ENCODE data around the gene PPFIBP1.
"Not testable (repeated sequence)": the region's sequence is repeated elsewhere in the genome, so short reads cannot be mapped to it uniquely, and the experiment has no call there.

Gene PPFIBP1

DNA sequence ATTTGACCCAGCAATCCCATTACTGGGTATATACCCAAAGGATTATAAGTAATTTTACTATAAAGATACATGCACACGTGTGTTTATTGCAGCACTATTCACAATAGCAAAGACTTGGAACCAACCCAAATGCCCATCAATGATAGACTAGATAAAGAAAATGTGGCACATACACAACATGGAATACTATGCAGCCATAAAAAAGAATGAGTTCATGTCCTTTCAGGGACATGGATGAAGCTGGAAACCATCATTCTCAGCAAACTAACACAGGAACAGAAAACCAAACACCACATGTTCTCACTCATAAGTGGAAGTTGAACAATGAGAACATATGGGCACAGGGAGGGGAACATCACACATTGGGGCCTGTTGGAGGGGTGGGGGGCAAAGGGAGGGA is 20.9 kb downstream of the PPFIBP1 start:
- DNase-seq, result not testable (repeated sequence)

- no peak for DNase-seq
These were observed 21.7 kb downstream of the PPFIBP1 start for GRCh38 chr12:27545665-27546064.

DNA sequence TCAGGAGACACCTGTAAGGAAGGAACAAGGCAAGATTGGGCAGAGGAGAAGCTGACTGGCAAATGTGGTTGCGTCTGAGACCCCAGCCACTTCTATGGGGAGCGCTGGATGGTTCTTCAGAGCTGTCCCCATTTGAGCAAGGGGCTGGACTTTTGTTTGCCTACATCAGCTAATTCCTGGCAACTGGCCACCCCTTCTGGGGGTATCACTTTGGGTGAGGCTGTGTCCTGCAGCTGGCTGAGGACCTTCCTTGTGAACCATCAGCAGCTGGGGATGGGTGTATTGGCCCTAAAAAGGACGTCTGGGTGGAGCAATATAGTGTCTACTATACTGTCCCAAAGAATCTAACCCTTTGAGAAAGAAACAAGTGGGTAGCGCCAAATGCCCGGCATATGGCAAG is 23.6 kb downstream of the PPFIBP1 start:
- no peak for DNase-seq

DNA sequence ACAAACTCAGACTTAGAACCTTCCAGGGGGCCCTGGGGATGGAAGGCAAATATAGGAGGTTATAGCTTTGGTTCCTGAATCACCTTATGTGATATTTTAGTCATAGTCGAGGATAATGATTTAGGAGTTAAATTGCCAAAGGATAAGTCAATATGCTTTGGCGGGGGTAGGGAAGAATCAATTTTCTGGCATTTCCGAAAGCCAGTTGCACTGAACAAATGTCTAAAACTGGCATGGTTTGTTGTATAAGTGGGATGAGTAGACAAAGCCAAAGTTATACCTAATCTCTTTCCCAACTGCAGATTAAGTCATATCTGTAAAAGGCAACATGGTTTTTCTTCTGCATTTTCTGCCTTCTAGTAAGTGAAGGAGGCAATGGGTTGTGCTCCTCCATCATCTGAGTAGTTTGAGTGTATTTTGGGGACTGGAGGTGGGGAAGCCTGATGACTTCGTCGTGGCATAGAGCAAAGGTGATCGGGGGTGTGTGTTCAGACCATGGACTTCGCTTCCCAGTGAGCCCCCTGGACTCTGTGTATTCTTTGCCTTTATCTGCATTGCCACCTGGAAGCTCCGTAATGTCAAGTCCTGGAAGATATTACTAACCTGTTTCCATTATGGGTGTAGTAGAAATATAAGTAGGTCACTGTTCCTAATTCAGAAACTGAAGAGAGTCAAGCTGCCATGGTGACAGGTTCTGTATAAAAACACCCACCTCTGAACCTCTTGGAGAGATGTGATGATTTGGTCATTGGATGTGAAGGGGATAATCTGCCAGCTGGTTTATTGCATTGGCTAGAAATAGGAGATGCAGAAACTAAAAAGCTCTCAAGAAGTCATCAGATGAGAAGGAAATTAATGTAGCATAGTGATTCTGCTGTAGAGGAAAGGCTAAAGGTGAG is 24.5 kb downstream of the PPFIBP1 start:
- DNase-seq, result no peak

DNA sequence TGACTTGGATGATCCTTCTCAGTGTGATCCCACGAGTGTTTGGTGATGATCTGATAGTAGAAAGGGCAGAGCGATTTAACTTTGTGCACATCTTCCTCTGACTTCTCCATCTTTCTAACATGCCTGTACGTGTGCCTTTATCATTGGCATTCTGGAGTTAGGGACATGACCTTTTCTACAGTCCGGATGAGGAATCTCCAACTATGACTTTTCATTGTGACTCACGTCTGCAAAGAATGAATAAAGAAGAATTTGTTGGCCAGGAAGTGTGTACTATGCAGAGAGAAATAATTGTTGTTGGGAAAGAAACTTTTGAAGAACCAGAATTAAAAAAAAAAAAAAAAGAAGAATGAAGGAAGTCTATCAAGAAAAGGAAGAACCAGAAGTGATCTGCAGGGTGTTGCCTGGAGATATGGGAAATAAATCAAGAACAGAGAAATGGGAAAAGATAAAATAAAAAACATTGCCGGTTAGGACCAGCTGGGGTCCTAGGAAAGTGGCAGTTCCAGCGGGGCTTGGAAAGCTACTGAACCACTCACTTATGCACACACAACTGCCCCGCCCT is 25.3 kb downstream of the PPFIBP1 start:
- no peak for DNase-seq

DNA sequence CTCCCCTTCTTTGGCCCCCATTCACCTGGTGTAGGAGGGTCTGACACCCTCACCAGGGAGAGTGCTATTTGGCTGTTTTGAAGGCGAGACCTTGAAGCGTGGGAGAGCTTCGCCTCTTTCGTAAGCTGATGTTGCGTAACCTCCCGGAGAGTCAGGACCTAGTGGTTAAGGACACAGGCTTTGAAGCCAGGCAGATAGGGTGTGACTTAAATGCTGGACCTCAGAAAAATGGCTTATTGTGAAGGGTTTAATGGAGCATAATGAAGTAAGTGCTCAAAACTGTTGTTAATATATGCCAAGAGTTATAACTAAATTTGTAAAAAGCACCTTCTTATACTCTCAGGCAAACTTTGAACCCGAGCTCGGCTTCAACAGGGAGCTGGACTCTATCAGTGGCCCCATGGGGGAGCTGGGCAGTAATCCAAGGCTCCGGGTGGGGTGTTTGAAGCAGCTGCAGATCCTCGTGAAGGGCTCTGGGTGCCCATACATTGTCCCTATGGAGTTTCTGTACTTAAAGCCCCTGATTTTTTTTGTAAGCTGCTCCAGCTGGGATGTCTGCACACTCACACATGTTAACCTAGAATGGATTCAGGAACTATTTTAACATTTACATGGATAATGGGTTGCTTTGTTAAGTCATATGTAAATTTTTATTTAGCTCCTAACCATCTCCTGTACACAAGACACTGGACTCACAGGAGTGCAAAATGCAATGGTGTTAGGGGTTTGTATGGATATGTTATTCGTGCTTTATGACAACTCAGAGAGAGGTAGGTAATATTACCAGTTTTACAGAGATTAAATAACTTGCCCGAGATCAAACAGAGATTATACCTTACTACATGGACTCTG is 26.0 kb downstream of the PPFIBP1 start:
- DNase-seq, result peak; percentile 25

DNA sequence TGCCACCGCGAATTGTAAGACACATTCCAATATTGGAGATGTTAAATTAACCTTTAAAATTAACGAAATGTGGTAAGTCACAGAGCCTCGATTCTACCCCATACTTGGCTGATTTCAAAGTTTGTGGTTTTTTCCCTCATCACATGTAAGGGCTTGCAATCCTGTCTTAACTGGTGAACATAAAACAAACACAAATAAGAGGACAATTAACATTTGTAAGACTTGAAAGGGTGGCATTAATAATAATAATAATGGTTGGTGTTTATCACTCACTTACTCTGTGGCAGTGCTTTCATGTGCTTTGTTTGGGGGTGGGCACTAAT is 26.6 kb downstream of the PPFIBP1 start:
- DNase-seq, result no peak

DNA sequence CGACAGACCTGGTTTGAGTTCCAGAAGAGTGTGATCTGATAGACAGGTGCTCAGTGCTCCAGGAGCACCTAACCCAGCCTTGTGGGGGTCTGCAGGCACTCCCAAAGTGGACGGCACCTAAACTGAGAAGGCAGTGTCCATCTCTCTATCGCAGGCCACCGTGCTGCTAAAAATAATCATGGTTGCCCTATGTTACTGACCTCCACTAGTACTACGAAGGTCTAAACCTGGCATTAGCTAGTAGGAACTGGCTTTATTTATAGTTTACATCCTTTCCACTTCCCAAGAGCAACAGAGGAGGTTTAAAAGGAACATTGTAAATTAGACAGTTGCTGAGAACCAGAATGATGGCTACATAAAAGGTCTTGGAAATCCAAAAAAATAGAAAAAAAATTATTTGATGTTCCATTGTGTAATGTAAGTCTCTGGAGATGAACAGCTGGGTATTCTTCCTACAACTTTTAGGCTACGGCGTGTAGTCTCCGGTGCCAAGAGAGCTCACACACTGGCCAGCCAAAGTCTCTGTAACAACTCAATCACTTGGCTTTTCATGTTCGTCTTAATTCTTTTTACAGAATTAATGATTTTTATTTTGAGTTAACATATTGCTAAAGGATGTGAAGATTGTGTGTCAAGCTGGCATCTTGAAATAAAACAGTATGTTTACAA is 27.3 kb downstream of the PPFIBP1 start:
- no peak for DNase-seq

DNA sequence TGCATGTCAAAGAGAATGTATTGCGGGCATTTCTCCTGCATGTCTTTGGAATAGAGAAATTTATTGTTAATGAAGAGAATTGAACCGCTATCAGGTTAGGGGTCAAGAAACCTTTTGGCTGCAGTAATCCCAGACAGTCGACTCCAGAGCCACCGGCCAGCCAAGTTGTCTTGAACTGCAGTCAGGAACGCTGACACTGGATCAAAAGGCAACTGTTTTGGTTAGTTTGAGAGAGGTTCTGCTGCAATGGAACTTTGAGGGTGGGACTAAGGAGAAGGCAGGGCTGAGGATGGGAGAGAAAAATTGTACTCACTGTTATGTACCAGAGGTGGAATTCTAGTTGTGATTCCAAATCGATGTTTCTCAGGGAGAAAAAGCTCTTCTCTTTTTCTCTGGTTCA is 28.2 kb downstream of the PPFIBP1 start:
- no peak for DNase-seq

DNA sequence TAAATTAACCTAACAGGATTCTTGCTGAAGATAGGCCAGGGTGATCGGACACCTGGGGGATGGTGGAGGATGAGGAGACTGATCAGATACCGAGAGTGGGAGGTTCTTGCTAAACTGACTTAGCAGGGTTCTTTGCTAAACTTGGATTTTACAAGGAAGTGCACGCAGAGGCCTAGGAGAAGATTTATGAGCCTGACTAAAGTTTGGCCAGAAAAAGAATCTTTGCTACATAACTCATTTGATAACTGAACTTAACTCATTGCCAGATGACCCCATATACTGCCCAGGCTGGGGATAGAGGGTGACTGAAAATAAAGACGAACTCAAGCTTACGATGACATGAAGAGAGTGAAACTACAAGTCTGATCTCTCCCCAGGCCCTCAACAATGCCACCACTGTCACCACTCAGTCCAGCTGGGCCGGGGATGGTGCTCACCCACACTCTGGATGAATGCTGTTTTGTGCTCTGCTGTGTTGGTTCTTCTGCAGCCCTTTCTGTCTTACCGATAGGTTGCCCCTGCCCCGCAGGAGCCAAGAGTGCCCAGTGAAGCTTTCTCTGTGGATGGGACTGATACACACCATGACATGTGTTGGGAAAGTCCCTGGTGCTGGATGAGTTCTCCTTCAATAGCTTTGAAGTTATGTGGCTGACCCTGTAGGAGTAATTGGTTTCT is 29.0 kb downstream of the PPFIBP1 start:
- DNase-seq, result peak; percentile 30

DNA sequence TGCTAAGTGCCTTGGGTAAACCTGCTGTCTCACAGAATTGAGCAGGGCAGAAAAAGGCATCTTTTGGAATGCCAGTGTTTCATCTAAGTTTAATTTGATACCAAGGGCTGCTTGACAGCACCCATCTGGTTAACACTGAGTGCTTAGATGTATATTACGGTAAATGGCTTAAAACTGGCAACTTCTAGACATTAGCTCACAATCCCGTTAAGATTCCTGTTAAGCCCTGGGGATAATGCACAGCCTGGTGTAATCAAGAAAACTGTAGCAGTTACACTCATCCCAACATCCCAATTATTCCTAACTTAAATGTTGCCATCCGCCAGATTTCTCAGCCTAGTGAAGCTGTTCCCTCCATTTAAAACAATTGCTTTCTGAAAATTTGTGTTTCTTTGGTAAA is 29.9 kb downstream of the PPFIBP1 start:
- peak; percentile 97 for DNase-seq

DNA sequence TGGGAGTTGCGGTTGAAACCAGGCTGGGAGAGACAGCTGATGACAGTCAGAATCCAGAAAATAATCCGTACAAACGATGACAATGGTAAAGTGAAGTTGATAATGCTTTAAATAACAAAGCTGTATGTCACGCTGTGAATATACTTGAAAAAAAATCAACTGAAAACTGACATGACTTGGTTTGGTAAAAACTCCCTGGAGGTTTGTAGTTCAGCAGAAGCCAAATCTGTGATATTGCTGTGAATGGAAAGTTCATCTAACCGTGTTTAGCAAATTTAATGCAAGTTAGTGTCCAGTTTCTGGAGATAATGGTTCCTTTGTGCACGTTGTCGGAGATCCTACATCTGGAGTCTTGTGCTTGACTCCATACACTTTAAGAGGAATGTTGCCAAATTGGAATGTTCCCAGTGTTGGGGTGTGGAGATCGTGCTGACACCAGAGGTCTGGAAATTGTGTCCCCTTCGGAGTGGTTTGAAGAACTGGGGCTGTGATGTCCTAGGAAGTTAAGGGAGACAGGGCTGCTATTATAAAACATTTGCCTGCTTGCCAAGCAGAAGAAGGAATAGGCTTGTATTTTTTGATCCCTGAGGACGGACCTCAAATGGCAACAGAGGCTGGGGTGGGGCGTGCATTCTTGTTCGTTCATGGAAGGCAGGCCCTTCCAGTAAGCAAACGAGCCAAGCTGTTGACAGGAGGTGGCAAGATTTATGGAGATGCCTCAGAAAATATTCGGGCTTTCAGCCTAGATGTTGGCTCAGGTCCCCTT is 30.6 kb downstream of the PPFIBP1 start:
- DNase-seq, result peak; percentile 78

GRCh38 chr12:27555361-27555760 is 31.4 kb downstream of the PPFIBP1 start:
- no peak for DNase-seq

GRCh38 chr12:27555925-27556778 is 32.1 kb downstream of the PPFIBP1 start:
- no peak for DNase-seq

GRCh38 chr12:27560126-27560525 is 36.1 kb downstream of the PPFIBP1 start:
- DNase-seq, result no peak

DNA sequence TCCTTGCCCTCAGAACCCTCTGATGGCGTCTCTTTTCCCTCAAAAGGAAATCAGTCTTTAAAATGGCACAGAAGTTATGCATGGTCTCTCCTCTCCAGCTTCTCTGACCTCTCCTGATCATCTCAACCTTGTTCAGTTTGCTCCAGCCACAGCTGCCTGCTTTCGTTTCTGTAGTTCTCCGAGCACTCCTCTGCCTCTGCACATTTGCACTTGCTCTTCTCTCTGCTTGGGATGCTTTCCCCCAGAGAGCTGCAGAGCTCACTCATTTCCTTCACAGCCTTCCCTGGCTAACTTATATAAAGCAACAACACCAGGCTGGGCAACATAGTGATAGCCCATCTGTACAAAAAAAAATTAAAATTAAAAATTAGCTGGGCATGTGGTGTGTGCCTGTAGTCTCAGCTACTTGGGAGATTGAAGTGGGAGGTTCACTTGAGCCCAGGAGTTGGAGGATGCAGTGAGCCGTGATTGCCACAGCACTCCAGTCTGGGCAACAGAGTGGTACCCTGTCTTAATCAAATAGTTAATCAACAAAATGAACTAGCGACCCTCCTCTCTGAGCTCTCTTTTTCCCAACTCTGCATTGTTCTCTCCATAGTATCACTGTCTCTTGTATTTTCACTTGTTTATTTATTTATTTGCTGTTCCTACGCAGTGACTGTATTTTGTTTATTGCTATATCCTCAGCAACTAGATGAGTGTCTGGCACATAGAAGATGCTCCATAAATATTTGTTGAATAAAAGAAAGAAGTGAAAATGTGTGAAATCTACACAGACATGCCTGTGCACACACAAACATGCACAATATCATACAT is 37.7 kb downstream of the PPFIBP1 start:
- DNase-seq, result no peak

- no peak for DNase-seq
These were observed 40.7 kb downstream of the PPFIBP1 start for GRCh38 chr12:27564612-27565213.

DNA sequence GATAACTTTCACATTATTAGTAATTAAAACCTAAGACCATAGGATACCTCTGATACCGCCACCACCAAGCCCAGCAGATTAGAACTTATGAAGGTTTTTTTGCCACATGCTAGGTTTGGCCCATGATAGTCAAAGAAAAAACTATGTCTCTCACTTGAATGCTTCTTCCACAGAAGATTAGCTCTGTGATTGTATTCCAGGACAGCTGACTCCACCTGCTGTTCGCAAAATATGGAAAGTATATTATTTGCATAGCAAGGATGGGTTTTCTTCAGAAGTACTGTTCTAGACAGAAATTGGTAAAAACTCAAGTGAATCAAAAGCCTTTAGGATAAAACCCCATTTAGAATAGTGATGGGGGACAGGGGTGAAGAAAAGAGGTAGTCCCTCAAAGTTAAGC is 42.2 kb downstream of the PPFIBP1 start:
- DNase-seq, result no peak

DNA sequence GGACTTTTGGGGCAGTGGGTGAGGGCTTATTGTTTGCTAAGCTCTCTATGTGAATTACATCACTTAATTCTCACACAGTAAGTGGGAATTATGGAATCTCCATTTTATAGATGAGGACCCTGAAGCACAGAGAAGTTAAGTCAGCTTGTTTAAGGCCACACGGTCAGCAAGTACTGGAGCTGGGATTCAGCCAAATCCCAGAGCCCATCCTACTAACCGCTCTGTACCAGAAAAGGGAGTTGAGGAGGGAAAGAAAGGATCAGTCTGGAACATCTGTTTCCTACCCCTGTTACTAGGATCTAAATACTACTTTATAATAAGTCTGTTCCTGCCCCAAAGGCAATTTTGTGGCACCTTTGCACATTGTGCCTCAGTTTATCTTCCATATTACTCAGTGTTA is 42.6 kb downstream of the PPFIBP1 start:
- peak; percentile 8 for DNase-seq

DNA sequence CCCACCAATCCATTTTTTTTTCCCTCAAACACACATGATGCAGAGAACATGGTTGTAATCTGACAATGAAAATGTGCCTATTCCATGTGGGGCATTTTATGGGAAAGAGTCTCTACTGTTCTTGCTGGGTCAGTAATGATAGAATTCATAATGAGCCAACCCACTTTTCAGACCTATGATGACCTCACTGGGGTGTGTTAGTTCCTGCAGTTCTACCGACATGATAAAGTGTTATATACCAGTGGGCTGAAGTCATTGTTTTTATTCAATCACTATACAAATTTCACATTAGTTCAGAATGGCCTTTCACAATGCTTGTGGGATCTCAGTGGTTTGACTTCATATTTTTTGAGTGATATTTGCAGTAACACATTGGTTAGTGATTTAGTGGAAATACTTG is 47.5 kb downstream of the PPFIBP1 start:
- no peak for DNase-seq

All from NCI-H82 (cell line).